GM12873 (cell line): ENCODE measurements around the gene NUCKS1.

Experiments
- CTCF ChIP-seq: IDR thresholded peaks from 2 replicates; pipeline ENCODE4 v1.5.1; 2012; ENCODE audit warnings: low read depth, mild to moderate bottlenecking, moderate library complexity, low read length, control low read depth; ENCODE audit not compliant: insufficient read depth; ENCODE audit errors: missing control alignments

Gene NUCKS1

DNA sequence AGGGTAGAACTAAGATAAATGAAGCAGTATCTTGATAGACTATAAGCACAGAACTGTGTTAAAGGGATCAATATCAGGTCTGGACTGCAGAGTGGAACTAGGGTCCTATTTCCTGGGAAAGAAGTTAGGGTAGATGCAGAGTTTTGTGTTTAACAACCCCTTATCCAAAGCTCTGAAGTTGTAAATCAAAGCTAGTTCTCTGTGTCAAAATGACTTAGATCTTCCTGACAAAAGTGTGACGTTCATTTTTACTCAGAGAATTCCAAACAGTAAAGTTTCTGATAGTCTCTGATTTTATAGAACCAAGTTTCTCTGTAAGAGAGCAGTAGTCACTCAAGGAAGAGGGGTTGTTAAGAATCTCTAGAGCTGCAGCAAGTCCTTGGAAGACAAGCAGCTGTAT lies 8.3 kb downstream of the NUCKS1 start:
- no peak for TF ChIP-seq CTCF

GRCh38 chr1:205739348-205740160 lies 10.4 kb downstream of the NUCKS1 start:
- TF ChIP-seq CTCF = no peak

GRCh38 chr1:205735218-205735617 lies 14.8 kb downstream of the NUCKS1 start:
- no peak for TF ChIP-seq CTCF

- no peak for TF ChIP-seq CTCF
Observed at GRCh38 chr1:205733438-205734175, 16.4 kb downstream of the NUCKS1 start.

DNA sequence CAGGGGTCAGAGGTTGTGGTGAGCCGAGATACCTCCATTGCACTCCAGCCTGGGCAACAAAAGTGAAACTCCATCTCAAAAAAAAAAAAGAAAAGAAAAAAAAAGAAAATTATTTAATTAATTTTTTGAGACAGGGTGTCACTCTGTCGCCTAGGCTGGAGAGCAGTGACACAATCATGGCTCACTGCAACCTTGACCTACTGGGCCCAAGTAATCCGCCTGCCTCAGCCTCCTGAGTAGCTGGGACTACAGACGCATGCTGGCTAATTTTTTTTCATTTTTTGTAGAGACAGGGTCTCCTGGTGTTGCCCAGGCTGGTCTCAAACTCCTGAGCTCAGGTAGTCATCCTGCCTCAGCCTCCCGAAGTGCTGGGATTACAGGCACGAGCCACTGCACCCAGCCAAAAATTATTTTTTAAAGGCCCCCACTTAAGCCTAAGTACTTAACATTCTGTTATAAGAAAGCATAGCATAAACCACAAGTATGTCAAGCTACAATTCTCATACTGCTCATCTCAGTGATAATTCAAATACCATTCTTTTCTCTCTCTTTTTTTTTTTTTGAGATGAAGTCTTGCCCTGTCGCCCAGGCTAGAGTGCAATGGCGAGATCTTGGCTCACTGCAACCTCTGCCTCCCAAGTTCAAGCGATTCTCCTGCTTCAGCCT lies 19.9 kb downstream of the NUCKS1 start:
- TF ChIP-seq CTCF = no peak

DNA sequence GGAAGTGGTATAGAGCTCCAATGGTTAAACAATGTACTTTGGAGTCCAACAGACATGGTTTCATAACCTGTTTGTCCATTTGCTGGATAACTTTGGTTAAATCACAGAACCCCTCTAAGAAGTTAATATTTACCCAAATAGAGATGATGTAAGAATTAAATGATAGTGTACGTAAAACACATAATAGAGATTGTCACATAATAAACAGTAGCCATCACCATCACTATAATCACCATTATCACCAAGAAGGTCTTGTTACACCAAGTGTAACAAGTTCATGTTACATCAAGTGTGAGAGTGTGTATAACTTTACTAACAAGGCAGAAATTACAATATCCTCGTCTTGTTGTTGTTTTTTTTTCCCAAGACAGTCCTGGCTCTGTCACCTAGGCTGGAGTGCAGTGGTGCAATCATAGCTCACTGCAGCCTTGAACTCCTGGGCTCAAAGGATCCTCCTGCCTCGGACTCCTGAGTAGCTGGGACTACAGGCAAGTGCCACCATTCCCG lies 23.3 kb downstream of the NUCKS1 start:
- no peak for TF ChIP-seq CTCF

- TF ChIP-seq CTCF = no peak
Observed at GRCh38 chr1:205725514-205725913, 24.5 kb downstream of the NUCKS1 start.
